GM18505 (cell line): Measurements from ENCODE around the gene VASN.
"Not testable (repeated sequence)": the region's sequence is repeated elsewhere in the genome, so short reads cannot be mapped to it uniquely, and the experiment has no call there.

ENCODE experiments used
- ATAC-seq: cut with Tn5 transposase; IDR thresholded peaks from one replicate; pipeline ENCODE4 v1.9.1; 2021; ENCODE audit not compliant: unreplicated experiment
- POLR2A ChIP-seq: IDR thresholded peaks from 4 replicates; pipeline ENCODE4 v1.6.1; 2011; ENCODE audit warnings: borderline replicate concordance; ENCODE audit not compliant: insufficient read depth, insufficient read length; ENCODE audit errors: extremely low read depth

The VASN gene

GRCh38 chr16:4385789-4386450 is 14.3 kb downstream of the VASN start:
- no peak for TF ChIP-seq POLR2A
- ATAC-seq: no peak

GRCh38 chr16:4386451-4386805 is 14.8 kb downstream of the VASN start:
- TF ChIP-seq POLR2A: no peak
- no peak for ATAC-seq

- ATAC-seq: no peak
- TF ChIP-seq POLR2A: no peak
Measured at GRCh38 chr16:4386951-4387565, 15.4 kb downstream of the VASN start.

GRCh38 chr16:4387781-4388180 is 16.1 kb downstream of the VASN start:
- no peak for TF ChIP-seq POLR2A
- no peak for ATAC-seq

GRCh38 chr16:4388271-4389021 is 16.8 kb downstream of the VASN start:
- TF ChIP-seq POLR2A: no peak
- no peak for ATAC-seq

GRCh38 chr16:4389051-4389955 is 17.7 kb downstream of the VASN start:
- TF ChIP-seq POLR2A: no peak
- no peak for ATAC-seq

- ATAC-seq: no peak
- TF ChIP-seq POLR2A: no peak
Measured at GRCh38 chr16:4390266-4391260, 18.9 kb downstream of the VASN start.

- ATAC-seq: no peak
- no peak for TF ChIP-seq POLR2A
Measured at GRCh38 chr16:4391631-4392381, 20.2 kb downstream of the VASN start.

- ATAC-seq: no peak
- no peak for TF ChIP-seq POLR2A
Measured at GRCh38 chr16:4392382-4393239, 21.0 kb downstream of the VASN start.

- no peak for ATAC-seq
- no peak for TF ChIP-seq POLR2A
Measured at GRCh38 chr16:4393240-4393600, 21.6 kb downstream of the VASN start.

- not testable (repeated sequence) for ATAC-seq
Measured at GRCh38 chr16:4393850-4394249, 22.2 kb downstream of the VASN start.
